K562 (cell line): ENCODE data around the gene STYXL1. TPM values are rescaled to one million over a fixed set of nuclear protein-coding genes. Genes with fewer than 3 reads are reported as not detected.

Experiments
- ATAC-seq: fragments of 200-7000 bp; cut with Tn5 transposase; 3 replicates; pipeline ENCODE4 v1.9.1; 2020; ENCODE audit warnings: moderate library complexity
- BruUV-seq: library from RNA; stranded (reverse); fragments of 400-500 nt; replicated peaks from 2 replicates; lab custom pipeline; 2021; lab: Mats Ljungman, UMichigan
- CTCF ChIA-PET: fragments of 300-600 bp; formaldehyde crosslinking; extraction: SDS; loops from one replicate; lab custom pipeline; 2021; ENCODE audit warnings: low intra/inter-chr PET ratio; lab: Yijun Ruan, JAX
- POLR2A ChIA-PET: fragments of 300-600, 350-650 bp; sonication (Branson Sonifier 250); formaldehyde crosslinking; extraction: SDS; loops from one replicate; lab custom pipeline; 2021; ENCODE audit warnings: antibody characterized with exemption, inconsistent platforms; lab: Yijun Ruan, JAX
- DNase-seq, 4 experiments: peaks; one replicate each; pipeline versions ENCODE4 v3.0.0 to v3.0.0-alpha.2; 2011 to 2018; ENCODE audit warnings: low spot score in 3 of 4, mixed read lengths in 3 of 4; ENCODE audit errors: extremely low read depth in 1 of 4
- FAIRE-seq: peaks from 2 replicates; lab custom pipeline; 2011; peaks lifted over from hg19 to GRCh38; lab: Jason Lieb, UNC
- H2AFZ ChIP-seq: 2 replicates; pipeline ENCODE4 v1.6.0; 2011; ENCODE audit warnings: low read depth, low read length, control low read depth, inconsistent platforms
- H3K27ac ChIP-seq: fragments of 200-600 bp; 3 replicates; pipeline ENCODE4 v1.8.0; 2011; ENCODE audit warnings: low read depth, mild to moderate bottlenecking, control low read depth, inconsistent platforms, low read length, moderate library complexity, mixed read lengths; ENCODE audit errors: extremely low read depth
- H3K27me3 ChIP-seq, 2 experiments: fragments of 300-600 bp in 1 of 2; 2 replicates in 1 of 2; 3 replicates in 1 of 2; pipeline versions ENCODE4 v1.6.0 to v1.8.0; 2011; ENCODE audit warnings: inconsistent platforms in 2 of 2, low read length in 2 of 2, mild to moderate bottlenecking in 1 of 2, mixed read lengths in 1 of 2, moderate library complexity in 1 of 2; ENCODE audit not compliant: control insufficient read depth in 2 of 2, insufficient read depth in 2 of 2
- H3K36me3 ChIP-seq: fragments of 300-600 bp; 3 replicates; pipeline ENCODE4 v1.8.0; 2011; ENCODE audit warnings: mild to moderate bottlenecking, low read length, inconsistent platforms; ENCODE audit not compliant: control insufficient read depth, insufficient read depth
- H3K4me1 ChIP-seq, 2 experiments: fragments of 200-600 bp in 1 of 2; replicated peaks in 1 of 2; 2 replicates in 1 of 2; 3 replicates in 1 of 2; pipeline versions ENCODE4 v1.5.1 to v1.8.0; 2011; ENCODE audit warnings: inconsistent platforms in 2 of 2, low read length in 2 of 2, mild to moderate bottlenecking in 1 of 2, mixed read lengths in 1 of 2, moderate library complexity in 1 of 2; ENCODE audit not compliant: control insufficient read depth in 2 of 2, insufficient read depth in 2 of 2
- H3K4me2 ChIP-seq: 2 replicates; pipeline ENCODE4 v1.6.1; 2011; ENCODE audit warnings: low read length, control low read depth, inconsistent platforms, mixed read lengths; ENCODE audit not compliant: insufficient read depth
- H3K4me3 ChIP-seq: fragments of 200-600 bp; sonication (generic), shearing (Covaris generic); 2 replicates; pipeline ENCODE4 v1.5.1; 2016; ENCODE audit warnings: control low read depth, inconsistent platforms
- H3K79me2 ChIP-seq: fragments of 200-600 bp; 3 replicates; pipeline ENCODE4 v1.8.0; 2011; ENCODE audit warnings: low read length, inconsistent platforms; ENCODE audit not compliant: control insufficient read depth, insufficient read depth
- H3K9ac ChIP-seq, 2 experiments: 2 replicates each; pipeline versions ENCODE4 v1.6.0 to v1.6.1; 2011; ENCODE audit warnings: low read depth in 2 of 2, low read length in 2 of 2, control low read depth in 1 of 2, inconsistent platforms in 1 of 2, mild to moderate bottlenecking in 1 of 2, mixed read lengths in 1 of 2; ENCODE audit not compliant: insufficient read depth in 1 of 2
- H3K9me1 ChIP-seq: one replicate; pipeline ENCODE4 v1.6.0; 2011; ENCODE audit warnings: inconsistent platforms, mild to moderate bottlenecking, low read length, moderate library complexity; ENCODE audit not compliant: control insufficient read depth, insufficient read depth
- H3K9me3 ChIP-seq: replicated peaks from 2 replicates; pipeline ENCODE4 v1.5.1; 2011; ENCODE audit warnings: low read depth, low read length, inconsistent platforms; ENCODE audit not compliant: control insufficient read depth, insufficient read depth
- H4K20me1 ChIP-seq: replicated peaks from 2 replicates; pipeline ENCODE4 v1.6.1; 2011; ENCODE audit warnings: low read length, inconsistent platforms, mixed read lengths; ENCODE audit not compliant: control insufficient read depth, insufficient read depth
- DIDO1 ChIP-seq: fragments of 450-650 bp; IDR thresholded peaks from 2 replicates; pipeline ENCODE4 v1.6.1; 2016; ENCODE audit warnings: low read depth, missing biosample characterization, missing genetic modification characterization
- FOXO4 ChIP-seq: fragments of 450-650 bp; formaldehyde crosslinking; IDR thresholded peaks from 2 replicates; pipeline ENCODE4 v1.4.0; 2020; ENCODE audit warnings: mild to moderate bottlenecking, moderate library complexity
- HLTF ChIP-seq: fragments of 450-650 bp; IDR thresholded peaks from 2 replicates; pipeline ENCODE4 v1.6.1; 2016
- HNRNPL ChIP-seq: fragments of 200-400 bp; formaldehyde crosslinking; IDR thresholded peaks from 2 replicates; pipeline ENCODE4 v1.6.1; 2017; ENCODE audit warnings: low read depth, mild to moderate bottlenecking, low read length
- NFIC ChIP-seq: fragments of 450-650 bp; IDR thresholded peaks from 2 replicates; pipeline ENCODE4 v1.6.1; 2017; ENCODE audit warnings: mild to moderate bottlenecking, inconsistent platforms
- SMARCA5 ChIP-seq: fragments of 450-650 bp; IDR thresholded peaks from 2 replicates; pipeline ENCODE4 v1.6.1; 2016
- SMARCB1 ChIP-seq: IDR thresholded peaks from 2 replicates; pipeline ENCODE4 v1.6.1; 2011; ENCODE audit warnings: improper control_type of control experiment, low read depth; ENCODE audit not compliant: insufficient read length
- SPI1 ChIP-seq: IDR thresholded peaks from 2 replicates; pipeline ENCODE4 v1.6.1; 2011; ENCODE audit warnings: low read depth, low read length, control low read depth, borderline replicate concordance
- WGBS: fragments of 100-300 bp; shearing (Covaris generic); methylation state at CpG from one replicate; pipeline ENCODE4 v1.1.6; 2016; ENCODE audit warnings: low coverage, mixed read lengths; ENCODE audit not compliant: insufficient coverage; ENCODE audit errors: missing lambda C conversion rate; 5-methylcytosine and 5-hydroxymethylcytosine counted together
- in situ Hi-C: fragments of 300-500 bp; cut with MboI; formaldehyde crosslinking; loops from 4 replicates; pipeline ENCODE4 v1.15.0; 2018; ENCODE audit warnings: inconsistent platforms, mixed read lengths
- intact Hi-C: fragments of 100-400 bp; cut with micrococcal nuclease; formaldehyde crosslinking; loops from 2 replicates; pipeline ENCODE4 v1.14.2; 2022
- polyA plus RNA-seq, 8 experiments: library from polyadenylated mRNA; depleted of rRNA in 4 of 8; stranded (reverse) in 5 of 8; unstranded in 3 of 8; fragments of >200 nt; fragmentation: Nextera tagmentation in 2 of 8; fragmentation: Illumina TruSeq in 1 of 8; extraction: Ambion mirVana in 2 of 8; extraction: Trizol in 1 of 8; gene quantifications; 2 replicates each; pipeline versions ENCODE4 v1.2.1 to v1.2.3, GENCODE V29; 2011 to 2014; ENCODE audit warnings: inconsistent platforms in 1 of 8, missing spikeins in 1 of 8
- total RNA-seq, 7 experiments: library from RNA; depleted of rRNA in 6 of 7; stranded (reverse); fragments of >200 nt in 6 of 7; fragmentation: Illumina TruSeq in 2 of 7; extraction: Trizol in 2 of 7; gene quantifications; 2 replicates each; pipeline versions ENCODE4 v1.2.1 to v1.2.3, GENCODE V29; 2011 to 2021; ENCODE audit warnings: low replicate concordance in 1 of 7
- TF ChIP-seq, protein P1 (sequence below): fragments of 450-650 bp; IDR thresholded peaks from 2 replicates; pipeline ENCODE4 v1.6.1; 2017; ENCODE audit warnings: antibody characterized with exemption, mild to moderate bottlenecking

The STYXL1 gene
- total and polyA plus RNA-seq, 9 of the 15 experiments (the other 6 are each of a cell fraction or from before 2014, with no cell fraction given) = 36.5 to 97.2 (median 49.9) TPM

DNA sequence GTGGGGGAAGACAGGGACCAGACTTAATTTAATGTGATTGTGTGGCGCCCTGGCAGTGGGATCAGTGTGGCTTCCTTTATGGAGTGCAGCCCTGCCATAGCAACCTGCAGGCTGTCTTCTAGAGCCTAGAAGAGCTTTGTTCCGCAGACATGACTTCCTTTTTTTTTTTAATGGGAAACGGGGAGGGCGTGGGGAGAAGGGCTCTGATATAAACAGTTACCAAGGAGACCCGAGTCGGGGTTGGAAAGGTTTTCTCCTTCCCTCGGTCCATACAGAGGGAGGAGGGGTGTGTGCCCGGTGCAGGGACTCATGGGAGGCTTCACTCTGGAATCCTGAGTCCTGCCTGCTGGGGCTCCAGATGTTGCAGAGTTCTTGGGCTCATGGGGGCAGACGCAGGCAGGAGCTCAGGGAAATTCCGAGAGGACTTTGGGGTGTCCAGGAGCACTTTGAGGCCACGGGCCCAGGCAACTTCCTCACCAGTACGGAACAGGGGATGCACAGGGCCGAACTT is 80.3 kb downstream of the STYXL1 start:
- Histone ChIP-seq H3K9me3 (no peaks in the 10 kb centered on the region), H3K9me1 (peaks cover 2% of the 10 kb centered on the region), H3K9ac (peak overlapping the region in 1 of 2 experiments; percentile 31; a peak in 2 of 4 replicates), H3K4me2 (no peak overlapping the region), H3K36me3 (peaks cover 38% of the 10 kb centered on the region; the same call in 2 of the 3 replicates), H3K27ac (no peak overlapping the region), H3K4me1 (peaks cover 8 to 41% of the 10 kb centered on the region in 2 experiments; a peak in 3 of 5 replicates), H2AFZ (no peak overlapping the region), H3K4me3 (no peak overlapping the region), H4K20me1 (no peaks in the 10 kb centered on the region), H3K79me2 (no peaks in the 10 kb centered on the region), H3K27me3 (no peaks in the 10 kb centered on the region)
- ChIA-PET CTCF (no interaction called here), POLR2A (no interaction called here)
- intact Hi-C loops (no loop called here), in situ Hi-C loops (no loop called here)
- 62% methylated on average over 13 of the region's 13 CpGs for WGBS
- BruUV-seq = no TSS peak
- ATAC-seq = no peak
- no peak for FAIRE-seq
- peak; percentile 64; the same call in 1 of the 2 replicates for TF ChIP-seq SPI1
- no peak for TF ChIP-seq HNRNPL
- DNase-seq = no peak

DNA sequence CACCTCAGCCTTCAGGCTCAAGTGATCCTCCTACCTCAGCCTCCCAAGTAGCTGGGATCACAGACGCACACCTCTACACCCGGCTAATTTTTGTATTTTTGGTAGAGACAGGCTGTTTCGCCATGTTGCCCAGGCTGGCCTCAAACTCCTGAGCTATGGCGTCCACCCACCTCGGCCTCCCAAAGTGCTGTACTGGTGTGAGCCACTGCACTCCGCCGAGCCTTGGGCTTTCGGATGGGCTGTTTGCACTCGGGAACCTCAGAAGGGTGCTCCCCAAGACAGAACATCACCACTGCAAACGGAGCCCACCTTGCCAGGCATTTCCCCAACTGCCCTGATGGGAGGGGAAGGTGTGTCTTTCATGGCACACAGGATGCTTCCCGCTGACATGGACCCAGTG is 80.7 kb downstream of the STYXL1 start:
- H3K9me1 ChIP-seq = peaks cover 2% of the 10 kb centered on the region
- CTCF ChIA-PET = no interaction called here
- no peaks in the 10 kb centered on the region for H3K27me3 ChIP-seq
- no peak overlapping the region for H3K27ac ChIP-seq
- H3K79me2 ChIP-seq = no peaks in the 10 kb centered on the region
- BruUV-seq = no TSS peak
- peaks cover 37% of the 10 kb centered on the region; the same call in 2 of the 3 replicates for H3K36me3 ChIP-seq
- no peaks in the 10 kb centered on the region for H3K9me3 ChIP-seq
- no peaks in the 10 kb centered on the region for H4K20me1 ChIP-seq
- FAIRE-seq (no peak), DNase-seq (no peak), ATAC-seq (no peak)
- intact Hi-C loops = no loop called here
- no peak overlapping the region for H3K4me2 ChIP-seq
- H3K4me3 ChIP-seq = no peak overlapping the region
- in situ Hi-C loops = no loop called here
- whole genome bisulfite sequencing = 80% methylated on average over 11 of the region's 11 CpGs
- no peak overlapping the region for H2AFZ ChIP-seq
- H3K4me1 ChIP-seq = peaks cover 6 to 36% of the 10 kb centered on the region in 2 experiments; a peak in 3 of 5 replicates
- POLR2A ChIA-PET = interaction anchor here (1.1 kb wide), 2 partner anchors 14 to 16 kb away, joined by 4 read pairs; no protein-coding TSS in a partner anchor
- H3K9ac ChIP-seq = no peak overlapping the region; a peak in 1 of 4 replicates
- no peak for TF ChIP-seq SMARCB1
- TF ChIP-seq, protein P1, sequence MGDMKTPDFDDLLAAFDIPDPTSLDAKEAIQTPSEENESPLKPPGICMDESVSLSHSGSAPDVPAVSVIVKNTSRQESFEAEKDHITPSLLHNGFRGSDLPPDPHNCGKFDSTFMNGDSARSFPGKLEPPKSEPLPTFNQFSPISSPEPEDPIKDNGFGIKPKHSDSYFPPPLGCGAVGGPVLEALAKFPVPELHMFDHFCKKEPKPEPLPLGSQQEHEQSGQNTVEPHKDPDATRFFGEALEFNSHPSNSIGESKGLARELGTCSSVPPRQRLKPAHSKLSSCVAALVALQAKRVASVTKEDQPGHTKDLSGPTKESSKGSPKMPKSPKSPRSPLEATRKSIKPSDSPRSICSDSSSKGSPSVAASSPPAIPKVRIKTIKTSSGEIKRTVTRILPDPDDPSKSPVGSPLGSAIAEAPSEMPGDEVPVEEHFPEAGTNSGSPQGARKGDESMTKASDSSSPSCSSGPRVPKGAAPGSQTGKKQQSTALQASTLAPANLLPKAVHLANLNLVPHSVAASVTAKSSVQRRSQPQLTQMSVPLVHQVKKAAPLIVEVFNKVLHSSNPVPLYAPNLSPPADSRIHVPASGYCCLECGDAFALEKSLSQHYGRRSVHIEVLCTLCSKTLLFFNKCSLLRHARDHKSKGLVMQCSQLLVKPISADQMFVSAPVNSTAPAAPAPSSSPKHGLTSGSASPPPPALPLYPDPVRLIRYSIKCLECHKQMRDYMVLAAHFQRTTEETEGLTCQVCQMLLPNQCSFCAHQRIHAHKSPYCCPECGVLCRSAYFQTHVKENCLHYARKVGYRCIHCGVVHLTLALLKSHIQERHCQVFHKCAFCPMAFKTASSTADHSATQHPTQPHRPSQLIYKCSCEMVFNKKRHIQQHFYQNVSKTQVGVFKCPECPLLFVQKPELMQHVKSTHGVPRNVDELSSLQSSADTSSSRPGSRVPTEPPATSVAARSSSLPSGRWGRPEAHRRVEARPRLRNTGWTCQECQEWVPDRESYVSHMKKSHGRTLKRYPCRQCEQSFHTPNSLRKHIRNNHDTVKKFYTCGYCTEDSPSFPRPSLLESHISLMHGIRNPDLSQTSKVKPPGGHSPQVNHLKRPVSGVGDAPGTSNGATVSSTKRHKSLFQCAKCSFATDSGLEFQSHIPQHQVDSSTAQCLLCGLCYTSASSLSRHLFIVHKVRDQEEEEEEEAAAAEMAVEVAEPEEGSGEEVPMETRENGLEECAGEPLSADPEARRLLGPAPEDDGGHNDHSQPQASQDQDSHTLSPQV = no peak
- no peak for TF ChIP-seq DIDO1 (tag)
- no peak for TF ChIP-seq FOXO4 (CRISPR knock-in tag)
- TF ChIP-seq HLTF = no peak
- no peak for TF ChIP-seq SMARCA5
- no peak for TF ChIP-seq NFIC
